NCI-H2081 treated with DMSO at 0.1 percent for 48 hours (cell line): ENCODE data around the gene FBXO4.

ENCODE experiments used
- DNase-seq: peaks from one replicate; lab custom pipeline; 2025; lab: John Stamatoyannopoulos, UW

The FBXO4 gene

DNA sequence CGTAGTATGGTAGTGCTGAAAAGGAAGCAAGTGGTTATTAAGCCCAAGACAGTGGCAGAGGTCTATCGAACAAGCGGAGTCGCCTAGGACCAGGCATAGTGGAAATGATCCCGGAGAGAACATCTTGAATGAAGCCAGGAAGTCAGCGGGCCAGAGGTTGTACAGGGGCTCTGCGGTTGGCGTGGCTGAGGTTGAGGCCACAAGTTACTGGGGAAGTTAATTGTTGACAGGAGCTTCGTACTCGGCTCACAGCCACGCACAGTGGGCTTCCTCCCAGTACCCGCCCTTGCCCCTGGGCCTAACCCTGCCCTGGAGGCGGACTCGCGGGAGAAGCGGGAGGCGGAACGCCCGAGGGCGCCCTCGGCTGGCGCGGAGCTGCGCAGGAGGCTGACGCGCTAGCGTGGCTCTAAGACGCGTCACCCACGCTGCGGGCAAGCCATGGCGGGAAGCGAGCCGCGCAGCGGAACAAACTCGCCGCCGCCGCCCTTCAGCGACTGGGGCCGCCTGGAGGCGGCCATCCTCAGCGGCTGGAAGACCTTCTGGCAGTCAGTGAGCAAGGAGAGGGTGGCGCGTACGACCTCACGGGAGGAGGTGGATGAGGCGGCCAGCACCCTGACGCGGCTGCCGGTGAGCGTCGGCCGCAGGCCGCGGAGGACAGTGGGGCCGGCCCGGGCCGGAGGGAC, at the start of gene FBXO4:
Gene FBXO4, plus strand, starts transcription at position 410 of the 683 bp plus-strand sequence. Its CDS starts 29 bp downstream, at position 439.
- DNase-seq: peak; percentile 48

DNA sequence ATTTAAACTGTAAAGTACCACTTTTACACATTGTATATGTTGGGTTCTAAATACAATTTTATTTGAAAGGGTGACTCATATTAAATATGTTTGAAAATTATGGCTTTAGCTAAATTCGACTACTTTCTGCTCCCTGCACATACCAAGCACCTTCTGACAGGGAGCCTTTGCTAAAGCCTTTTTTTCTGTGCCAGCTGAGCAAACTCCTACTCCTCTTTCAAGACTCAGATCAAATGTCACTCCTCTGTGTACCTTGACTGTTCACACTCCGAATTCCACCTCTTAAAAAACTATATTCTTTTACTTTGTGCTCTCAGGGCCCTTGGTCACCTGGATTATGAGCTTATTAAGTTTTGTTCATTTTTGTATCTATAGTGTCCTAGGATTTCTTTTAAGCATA, 48.4 kb upstream of the FBXO4 start:
- no peak for DNase-seq

- DNase-seq: no peak
Observed at GRCh38 chr5:41877408-41877807, 47.7 kb upstream of the FBXO4 start.

DNA sequence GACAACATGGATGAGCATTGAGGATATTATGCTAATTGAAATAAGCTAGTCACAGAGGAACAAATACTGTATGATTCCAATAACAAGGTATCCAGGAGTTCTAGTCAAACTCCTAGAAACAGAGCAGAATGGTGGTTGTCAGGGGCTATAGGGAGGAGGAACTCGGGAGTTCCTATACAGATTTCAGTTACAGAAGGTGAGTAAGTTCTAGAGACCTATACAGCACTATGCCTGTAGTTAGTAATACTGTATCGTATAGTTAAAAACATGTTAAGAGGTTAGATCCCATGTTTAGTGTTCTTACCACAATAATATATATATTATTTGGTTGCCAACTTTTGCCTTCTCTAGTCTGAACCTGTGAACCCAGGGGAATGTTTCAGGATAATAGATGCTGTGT, 46.9 kb upstream of the FBXO4 start:
- no peak for DNase-seq

DNA sequence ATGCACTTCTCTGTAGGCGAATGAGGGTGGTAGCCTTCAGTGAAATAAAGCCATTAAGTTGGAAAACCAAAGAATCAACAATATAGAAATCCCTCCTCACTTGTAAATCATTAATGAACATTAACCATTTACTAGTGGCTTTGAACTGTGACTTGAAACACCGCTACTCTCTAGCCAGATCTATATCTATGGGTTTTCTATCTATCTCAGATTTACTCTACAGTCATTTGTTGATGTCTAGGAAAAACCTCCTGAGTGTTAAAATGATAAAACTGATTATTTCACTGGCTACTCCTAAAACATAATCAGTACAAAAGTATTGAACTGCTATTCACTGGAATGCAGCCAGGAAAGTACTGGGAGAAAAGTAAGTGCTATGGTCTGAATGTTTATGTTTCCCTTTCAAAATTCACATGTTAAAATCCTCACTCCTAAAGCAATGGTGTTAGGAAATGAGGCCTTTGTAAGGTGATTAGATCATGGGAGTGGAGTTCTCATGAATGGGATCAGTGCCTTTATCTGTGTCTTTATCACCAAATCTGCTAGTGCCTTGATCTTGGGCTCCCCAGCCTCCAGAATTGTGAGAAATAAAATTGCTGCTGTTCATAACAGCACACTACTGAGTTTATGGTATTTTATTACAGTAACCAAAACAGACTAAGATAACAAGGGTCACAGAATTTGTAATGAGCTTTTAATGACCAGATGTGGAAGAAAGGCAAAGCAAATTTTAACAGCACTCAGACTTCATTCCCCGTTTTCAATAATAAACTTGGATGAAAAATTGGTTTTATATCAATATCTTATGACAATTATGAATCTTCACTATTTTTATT, 46.2 kb upstream of the FBXO4 start:
- no peak for DNase-seq

GRCh38 chr5:41882765-41883164, 42.3 kb upstream of the FBXO4 start:
- no peak for DNase-seq

DNA sequence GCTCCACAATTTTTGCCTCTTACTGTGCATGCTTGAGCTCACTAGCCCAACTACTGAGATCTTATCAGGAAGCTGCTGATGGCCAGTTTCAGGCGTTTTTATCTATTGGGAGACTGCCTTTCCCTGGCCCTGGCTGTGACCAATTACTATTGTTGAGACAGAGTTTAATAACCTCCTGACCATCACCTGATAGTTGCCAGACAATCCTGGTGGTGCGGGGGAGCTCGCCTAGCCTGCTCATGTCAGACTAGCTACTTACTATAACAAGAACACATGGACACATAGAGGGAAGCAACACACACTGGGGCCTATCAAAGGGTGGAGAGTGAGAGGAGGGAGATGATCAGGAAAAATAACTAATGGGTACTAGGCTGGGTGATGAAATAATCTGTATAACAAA, 41.8 kb upstream of the FBXO4 start:
- DNase-seq: no peak

DNA sequence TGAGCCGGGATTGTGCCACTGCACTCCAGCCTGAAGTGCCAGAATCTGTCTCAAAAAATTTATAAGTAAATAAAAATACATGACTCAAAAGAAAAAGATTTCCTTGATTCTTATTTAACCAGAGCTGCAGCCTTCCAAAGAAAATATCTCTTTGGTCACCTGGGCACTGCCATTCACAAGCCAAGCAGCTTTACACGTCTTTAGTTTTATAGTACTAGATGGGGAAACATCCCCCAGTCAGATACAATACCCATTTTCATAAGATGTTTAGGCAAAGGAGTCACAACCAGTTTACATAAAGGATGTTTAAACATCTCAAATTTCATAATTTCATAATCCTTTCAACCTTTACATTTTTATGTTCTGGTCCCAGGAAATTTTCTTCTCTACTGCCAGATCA, 41.1 kb upstream of the FBXO4 start:
- DNase-seq: no peak

- no peak for DNase-seq
Observed at GRCh38 chr5:41885286-41885685, 39.8 kb upstream of the FBXO4 start.

DNA sequence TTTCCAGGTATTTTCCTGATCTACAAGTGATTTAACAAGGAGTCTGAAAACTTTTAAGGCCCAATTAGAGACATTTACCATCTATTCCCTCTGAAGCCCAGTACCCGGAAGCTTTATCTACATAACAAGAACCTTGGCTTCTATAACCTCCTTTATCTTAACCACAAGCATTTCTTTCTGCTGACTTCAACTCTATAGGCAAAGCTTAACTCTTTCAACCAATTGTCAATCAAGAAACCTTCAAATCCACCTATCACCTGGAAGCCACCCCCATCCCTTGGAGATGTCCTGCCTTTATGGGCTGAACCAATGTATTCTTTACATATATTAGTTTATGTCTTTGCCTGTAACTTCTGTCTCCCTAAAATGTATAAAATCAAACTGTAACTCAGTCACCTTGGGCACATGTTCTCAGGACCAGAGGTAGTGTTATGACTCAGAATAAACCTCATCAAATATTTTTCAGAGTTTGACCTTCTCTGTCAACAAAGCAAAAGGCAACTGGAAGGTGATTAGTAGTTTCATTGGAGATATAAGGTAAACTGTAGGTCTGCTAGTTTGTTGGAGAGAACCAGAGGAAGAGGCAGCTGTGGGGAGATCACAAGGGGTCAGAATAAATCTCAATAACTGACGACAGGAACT, 33.9 kb upstream of the FBXO4 start:
- DNase-seq: no peak

DNA sequence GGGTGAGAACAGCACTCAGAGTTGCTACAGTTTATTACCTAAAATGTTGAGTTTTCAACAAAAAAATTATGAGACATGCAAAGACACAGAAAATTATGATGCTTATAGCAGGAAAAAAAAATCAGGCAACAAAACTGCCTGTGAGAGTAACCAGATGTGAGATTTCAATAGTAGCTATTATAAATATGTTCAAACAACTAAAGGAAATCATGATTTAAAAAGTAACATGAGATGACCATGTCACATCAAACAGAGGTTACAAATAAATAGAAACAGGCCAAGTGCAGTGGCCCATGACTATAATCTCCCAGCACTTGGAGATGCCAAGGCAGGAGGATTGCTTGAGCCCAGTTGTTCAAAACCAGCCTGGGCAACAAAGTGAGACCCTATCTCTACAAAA, 33.0 kb upstream of the FBXO4 start:
- no peak for DNase-seq

GRCh38 chr5:41893074-41893851, 31.8 kb upstream of the FBXO4 start:
- no peak for DNase-seq

- no peak for DNase-seq
Observed at GRCh38 chr5:41896230-41896629, 28.9 kb upstream of the FBXO4 start.

- DNase-seq: no peak
Observed at GRCh38 chr5:41903382-41903891, 21.6 kb upstream of the FBXO4 start.

DNA sequence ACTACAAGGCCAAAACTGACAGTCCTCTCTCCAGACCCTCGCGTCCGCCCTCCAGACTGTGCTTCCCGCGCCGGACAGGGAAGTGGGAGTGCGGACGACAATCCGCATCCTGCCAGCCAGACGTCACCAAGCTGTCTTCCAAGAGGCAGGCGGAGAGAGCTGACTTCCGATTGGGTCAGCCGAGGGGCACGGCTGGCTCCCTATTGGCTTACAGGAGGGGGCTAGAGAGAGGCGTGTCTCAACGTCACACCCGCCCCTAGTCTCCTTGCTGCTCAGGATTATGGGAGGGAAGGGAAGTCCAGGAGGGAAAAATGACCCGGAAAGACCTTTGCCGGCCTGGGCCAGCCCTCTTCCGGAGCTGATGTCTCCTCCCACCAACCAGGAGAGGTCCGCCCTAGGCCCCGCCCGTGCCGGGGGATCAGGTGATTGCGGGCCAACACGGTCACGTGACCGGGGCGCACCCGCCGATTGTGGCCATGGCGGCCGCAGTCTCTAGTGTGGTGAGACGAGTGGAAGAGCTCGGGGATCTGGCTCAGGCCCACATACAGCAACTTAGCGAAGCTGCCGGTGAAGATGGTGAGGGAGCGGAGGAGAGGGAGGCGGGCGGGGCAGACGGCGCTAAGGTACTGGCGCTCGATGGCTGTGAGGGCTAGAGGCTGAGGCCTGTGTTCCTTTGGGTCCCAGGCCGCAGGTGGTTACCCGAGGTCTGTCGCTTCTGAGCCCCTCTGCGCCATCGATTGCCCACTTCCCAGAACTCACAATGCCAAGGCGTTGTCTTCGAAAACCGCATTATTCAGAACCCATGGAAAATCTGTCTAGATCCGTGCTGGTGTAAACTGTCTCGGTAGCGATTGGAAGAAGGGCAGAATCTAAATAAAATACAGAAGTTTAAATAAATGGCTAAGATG, 20.9 kb upstream of the FBXO4 start, which contains the start of gene RIMOC1:
Gene RIMOC1, plus strand, starts transcription at position 453 of the 908 bp plus-strand sequence. Its CDS starts 24 bp downstream, at position 477.
- peak; percentile 100 for DNase-seq

DNA sequence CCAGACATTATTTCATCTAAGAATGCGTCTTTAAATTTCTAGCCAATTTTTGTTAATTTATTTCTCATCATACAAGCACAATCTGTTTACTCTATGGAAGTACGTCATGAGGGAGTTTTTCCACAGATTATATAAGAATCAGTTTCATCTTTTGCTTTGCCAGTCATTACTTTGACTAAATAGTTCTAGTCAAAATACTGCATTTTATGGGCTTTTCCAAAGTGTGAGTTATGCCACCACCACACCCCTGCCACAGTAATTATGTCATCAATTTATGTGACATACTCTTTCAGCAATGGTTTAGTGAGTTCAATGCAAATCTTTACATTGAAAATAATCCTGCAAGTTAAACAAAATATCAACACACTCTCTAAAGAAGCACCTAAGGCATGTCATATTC, 18.9 kb upstream of the FBXO4 start:
- no peak for DNase-seq

DNA sequence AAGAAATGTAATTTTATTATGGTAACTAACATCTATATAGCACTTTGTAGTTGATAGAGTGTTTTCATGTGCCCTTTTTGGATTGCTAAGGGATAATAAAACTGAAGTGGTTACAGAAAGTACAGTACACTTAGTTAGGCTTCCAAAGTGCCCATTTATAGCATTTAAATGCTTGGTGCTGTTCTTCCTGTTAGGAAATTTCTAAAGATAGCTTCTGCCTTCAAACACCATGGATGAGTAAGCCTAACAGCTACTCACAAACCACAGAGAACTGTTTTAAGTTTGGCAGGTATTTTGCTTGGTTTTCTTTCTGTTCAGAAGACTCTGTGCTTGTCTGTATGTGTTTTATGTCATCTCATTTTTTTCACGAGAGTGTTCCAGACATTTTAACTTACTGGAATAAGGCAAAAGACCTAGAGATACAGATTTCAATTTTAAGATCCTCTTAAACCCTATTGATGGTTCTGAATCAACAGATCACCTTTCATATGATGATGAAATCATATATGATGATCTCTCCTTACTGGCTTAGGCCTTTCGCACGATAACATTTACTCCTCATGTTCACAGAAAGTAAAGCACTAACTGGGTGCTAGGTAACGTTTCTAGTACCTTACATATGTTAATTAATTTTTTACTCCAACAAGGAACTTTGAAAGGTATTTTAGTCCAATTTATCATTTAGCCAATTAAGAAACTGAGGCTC, 16.6 kb upstream of the FBXO4 start:
- DNase-seq: no peak

DNA sequence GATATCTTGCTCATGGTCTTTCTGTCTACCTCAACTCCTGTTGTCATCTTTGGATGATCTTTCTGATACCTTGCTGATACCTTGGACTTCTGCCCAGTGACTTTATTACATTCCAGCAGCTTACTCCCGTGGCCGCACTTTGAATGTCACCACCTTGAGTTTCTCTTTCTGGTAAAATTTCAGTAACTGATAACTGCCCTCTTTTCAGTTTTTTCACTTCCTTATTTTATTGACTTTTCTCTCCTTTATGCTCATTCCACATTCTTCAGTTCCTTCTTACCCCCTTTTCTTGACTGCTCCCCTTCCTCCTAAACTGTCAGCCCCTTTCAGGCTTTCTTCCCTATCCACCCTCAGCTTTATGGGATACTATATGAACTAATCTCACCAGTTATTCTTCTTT, 7.0 kb upstream of the FBXO4 start:
- DNase-seq: no peak

GRCh38 chr5:41921166-41921565, 3.9 kb upstream of the FBXO4 start:
- DNase-seq: no peak

DNA sequence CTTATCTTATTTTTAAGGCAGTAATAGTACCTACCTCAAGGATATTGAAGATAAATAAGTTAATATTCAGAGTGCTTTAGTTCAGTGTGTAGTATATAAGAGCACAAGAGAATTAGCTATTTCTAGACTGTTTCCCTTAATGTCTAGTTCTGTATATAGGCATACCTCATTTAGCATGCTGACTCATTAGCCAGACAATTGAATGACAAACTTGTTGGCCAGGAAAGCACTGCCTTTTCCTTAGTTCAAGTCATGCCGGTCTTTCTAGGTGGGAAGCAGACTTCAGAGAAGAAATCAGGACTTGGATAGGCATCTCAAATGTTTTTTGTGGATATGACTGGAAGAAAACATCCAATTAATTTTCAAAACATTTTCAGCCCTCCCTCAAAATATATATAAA, 3.2 kb upstream of the FBXO4 start:
- no peak for DNase-seq
